Subcutaneous adipose tissue (tissue), 4 donors: ENCODE data around the gene MATN1. TPM values are rescaled to one million over a fixed set of nuclear protein-coding genes. Genes with fewer than 3 reads are reported as not detected.

Experiments used
- CTCF ChIP-seq: fragments of 450-650 bp; IDR thresholded peaks from one replicate; pipeline ENCODE4 v1.5.1; 2016; ENCODE audit warnings: low read depth, mild to moderate bottlenecking, control low read depth, antibody characterized with exemption, moderate library complexity
- total RNA-seq, 4 donors: library from RNA; depleted of rRNA; stranded (reverse); fragments of >200 nt; gene quantifications; one replicate each; pipeline ENCODE4 v1.1.0, GENCODE V29; 2016

The MATN1 gene
- not detected for total RNA-seq

- no peak for TF ChIP-seq CTCF
These were observed at the start of gene MATN1 for GRCh38 chr1:30723331-30723755. Gene MATN1 (minus strand): TSS chr1:30723585. CDS start chr1:30723551, 34 bp downstream.

- TF ChIP-seq CTCF = no peak
These were observed 47.6 kb upstream of the MATN1 start for GRCh38 chr1:30771005-30771404.

- TF ChIP-seq CTCF = no peak
These were observed 46.8 kb upstream of the MATN1 start for GRCh38 chr1:30770150-30770549.

- TF ChIP-seq CTCF = no peak
These were observed 45.7 kb upstream of the MATN1 start for GRCh38 chr1:30768830-30769718.

GRCh38 chr1:30768159-30768829 lies 44.9 kb upstream of the MATN1 start:
- TF ChIP-seq CTCF = no peak

GRCh38 chr1:30765556-30766434 lies 42.4 kb upstream of the MATN1 start:
- TF ChIP-seq CTCF = no peak
